NB4 (cell line): Measurements from ENCODE around the gene SMIM28.

Experiments
- POLR2A ChIP-seq: IDR thresholded peaks from 2 replicates; pipeline ENCODE4 v1.6.1; 2011; ENCODE audit warnings: mild to moderate bottlenecking; ENCODE audit not compliant: insufficient read length; ENCODE audit errors: extremely low read depth
- TF ChIP-seq, protein P1 (sequence below): IDR thresholded peaks from one replicate; pipeline ENCODE4 v1.5.1; 2012; ENCODE audit warnings: low read depth, low read length

DNA sequence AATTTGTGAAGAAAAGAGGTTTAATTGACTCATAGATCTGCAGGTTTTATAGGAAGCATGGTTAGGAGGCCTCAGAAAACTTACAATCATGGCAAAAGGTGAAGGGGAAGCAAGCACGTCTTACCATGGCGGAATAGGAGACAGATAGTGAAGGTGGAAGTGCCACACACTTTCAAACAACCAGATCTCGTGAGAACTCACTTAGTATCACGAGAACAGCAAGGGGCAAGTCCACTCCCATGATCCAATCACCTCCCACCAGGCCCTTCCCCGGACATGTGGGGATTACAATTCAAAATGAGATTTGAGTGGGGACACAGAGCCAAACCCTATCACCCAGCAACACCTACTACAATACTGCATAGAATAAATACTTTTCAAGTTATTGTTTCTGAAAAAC is 19.0 kb downstream of the SMIM28 start:
- TF ChIP-seq, protein P1, sequence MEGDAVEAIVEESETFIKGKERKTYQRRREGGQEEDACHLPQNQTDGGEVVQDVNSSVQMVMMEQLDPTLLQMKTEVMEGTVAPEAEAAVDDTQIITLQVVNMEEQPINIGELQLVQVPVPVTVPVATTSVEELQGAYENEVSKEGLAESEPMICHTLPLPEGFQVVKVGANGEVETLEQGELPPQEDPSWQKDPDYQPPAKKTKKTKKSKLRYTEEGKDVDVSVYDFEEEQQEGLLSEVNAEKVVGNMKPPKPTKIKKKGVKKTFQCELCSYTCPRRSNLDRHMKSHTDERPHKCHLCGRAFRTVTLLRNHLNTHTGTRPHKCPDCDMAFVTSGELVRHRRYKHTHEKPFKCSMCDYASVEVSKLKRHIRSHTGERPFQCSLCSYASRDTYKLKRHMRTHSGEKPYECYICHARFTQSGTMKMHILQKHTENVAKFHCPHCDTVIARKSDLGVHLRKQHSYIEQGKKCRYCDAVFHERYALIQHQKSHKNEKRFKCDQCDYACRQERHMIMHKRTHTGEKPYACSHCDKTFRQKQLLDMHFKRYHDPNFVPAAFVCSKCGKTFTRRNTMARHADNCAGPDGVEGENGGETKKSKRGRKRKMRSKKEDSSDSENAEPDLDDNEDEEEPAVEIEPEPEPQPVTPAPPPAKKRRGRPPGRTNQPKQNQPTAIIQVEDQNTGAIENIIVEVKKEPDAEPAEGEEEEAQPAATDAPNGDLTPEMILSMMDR = no peak
- no peak for TF ChIP-seq POLR2A
